Left ventricle myocardium inferior (tissue), 1 donor: ENCODE results near the gene INO80. TPM values are rescaled to one million over a fixed set of nuclear protein-coding genes. Genes with fewer than 3 reads are reported as not detected.

ENCODE experiments used
- DNase-seq: peaks from one replicate; pipeline ENCODE4 v3.0.0-alpha.2; 2020
- H3K27ac ChIP-seq: fragments of 200-600 bp; replicated peaks from 2 replicates; pipeline ENCODE4 v1.8.0; 2021
- H3K27me3 ChIP-seq: fragments of 200-600 bp; 2 replicates; pipeline ENCODE4 v1.8.0; 2021; ENCODE audit warnings: low read depth
- H3K36me3 ChIP-seq: fragments of 200-600 bp; 2 replicates; pipeline ENCODE4 v1.8.0; 2021
- H3K4me1 ChIP-seq: fragments of 200-600 bp; 2 replicates; pipeline ENCODE4 v1.8.0; 2021
- H3K4me3 ChIP-seq: fragments of 200-600 bp; 2 replicates; pipeline ENCODE4 v1.8.0; 2021; ENCODE audit warnings: mild to moderate bottlenecking, moderate library complexity
- H3K9me3 ChIP-seq: fragments of 200-600 bp; replicated peaks from 2 replicates; pipeline ENCODE4 v1.8.0; 2021
- intact Hi-C: fragments of 100-400 bp; cut with micrococcal nuclease; formaldehyde crosslinking; loops from one replicate; pipeline ENCODE4 v1.11.0; 2022
- total RNA-seq: library from RNA; stranded (reverse); fragmentation: NEBNext Ultra II Directional; extraction: Animal tissue kit (Norgen Biotek cat#: 25700); gene quantifications from one replicate; pipeline ENCODE4 v1.2.1, GENCODE V29; 2021
- TF ChIP-seq, protein P1 (sequence below): fragments of 200-600 bp; IDR thresholded peaks from 2 replicates; pipeline ENCODE4 v1.8.0; 2021; ENCODE audit warnings: antibody characterized with exemption, mild to moderate bottlenecking, borderline replicate concordance
- donor health status: DM: no; HTN: yes; CAD: no; lungs with severe emphysema.

Gene INO80
- total RNA-seq, 1 donor from 2014 or later = 8.6 TPM

DNA sequence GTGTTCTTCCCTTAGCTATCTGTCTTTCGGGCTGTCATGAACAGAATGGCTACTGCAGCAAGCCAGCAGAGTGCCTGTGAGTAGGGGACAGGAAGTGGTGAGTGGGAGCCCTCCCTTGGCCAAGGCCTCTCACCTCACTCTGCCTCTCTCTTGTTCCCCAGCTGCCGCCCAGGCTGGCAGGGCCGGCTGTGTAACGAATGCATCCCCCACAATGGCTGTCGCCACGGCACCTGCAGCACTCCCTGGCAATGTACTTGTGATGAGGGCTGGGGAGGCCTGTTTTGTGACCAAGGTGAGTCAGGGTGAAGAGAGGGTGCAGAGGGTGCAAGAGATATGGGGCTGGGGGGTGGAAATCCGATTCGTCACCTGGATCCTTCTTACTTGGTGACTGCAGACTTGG is 183.9 kb downstream of the INO80 start:
- Histone ChIP-seq H3K36me3 (peaks cover 40% of the 10 kb centered on the region), H3K9me3 (no peaks in the 10 kb centered on the region), H3K4me1 (peaks cover 100% of the 10 kb centered on the region), H3K27ac (peak overlapping the region; percentile 92), H3K27me3 (peaks cover 52% of the 10 kb centered on the region), H3K4me3 (peak overlapping the region; percentile 77)
- intact Hi-C loops = no loop called here
- TF ChIP-seq, protein P1, sequence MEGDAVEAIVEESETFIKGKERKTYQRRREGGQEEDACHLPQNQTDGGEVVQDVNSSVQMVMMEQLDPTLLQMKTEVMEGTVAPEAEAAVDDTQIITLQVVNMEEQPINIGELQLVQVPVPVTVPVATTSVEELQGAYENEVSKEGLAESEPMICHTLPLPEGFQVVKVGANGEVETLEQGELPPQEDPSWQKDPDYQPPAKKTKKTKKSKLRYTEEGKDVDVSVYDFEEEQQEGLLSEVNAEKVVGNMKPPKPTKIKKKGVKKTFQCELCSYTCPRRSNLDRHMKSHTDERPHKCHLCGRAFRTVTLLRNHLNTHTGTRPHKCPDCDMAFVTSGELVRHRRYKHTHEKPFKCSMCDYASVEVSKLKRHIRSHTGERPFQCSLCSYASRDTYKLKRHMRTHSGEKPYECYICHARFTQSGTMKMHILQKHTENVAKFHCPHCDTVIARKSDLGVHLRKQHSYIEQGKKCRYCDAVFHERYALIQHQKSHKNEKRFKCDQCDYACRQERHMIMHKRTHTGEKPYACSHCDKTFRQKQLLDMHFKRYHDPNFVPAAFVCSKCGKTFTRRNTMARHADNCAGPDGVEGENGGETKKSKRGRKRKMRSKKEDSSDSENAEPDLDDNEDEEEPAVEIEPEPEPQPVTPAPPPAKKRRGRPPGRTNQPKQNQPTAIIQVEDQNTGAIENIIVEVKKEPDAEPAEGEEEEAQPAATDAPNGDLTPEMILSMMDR = no peak
- DNase-seq = no peak

DNA sequence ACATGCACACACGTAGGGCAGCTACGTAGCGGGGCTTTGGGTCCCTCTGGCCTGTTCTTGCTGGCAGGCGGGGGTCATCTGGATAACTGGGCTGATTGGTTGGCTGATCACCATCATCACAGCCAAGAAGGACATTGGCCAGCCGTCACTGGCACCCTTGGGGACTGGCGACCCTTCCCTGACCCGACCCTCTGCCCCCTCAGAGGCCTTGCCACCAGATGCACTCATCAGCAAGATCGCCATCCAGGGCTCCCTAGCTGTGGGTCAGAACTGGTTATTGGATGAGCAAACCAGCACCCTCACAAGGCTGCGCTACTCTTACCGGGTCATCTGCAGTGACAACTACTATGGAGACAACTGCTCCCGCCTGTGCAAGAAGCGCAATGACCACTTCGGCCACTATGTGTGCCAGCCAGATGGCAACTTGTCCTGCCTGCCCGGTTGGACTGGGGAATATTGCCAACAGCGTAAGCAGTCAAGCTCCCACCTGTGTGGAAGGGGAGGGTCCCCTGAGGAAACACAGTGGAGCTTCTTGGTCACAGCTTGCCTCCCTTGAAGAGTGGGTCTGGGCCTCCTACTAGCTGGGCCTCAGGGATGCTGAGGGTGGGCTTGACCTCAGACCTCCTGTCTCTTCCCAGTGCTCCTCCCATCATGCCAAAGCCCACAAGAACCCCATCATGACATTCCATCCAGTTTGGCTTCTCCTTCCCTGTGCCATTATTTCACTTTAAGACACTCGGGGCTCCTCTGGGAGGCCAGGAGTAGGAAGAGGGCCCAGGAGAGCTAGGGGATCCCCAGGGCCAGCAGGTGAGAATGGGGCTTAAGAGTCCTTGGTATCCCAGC is 184.6 kb downstream of the INO80 start:
- intact Hi-C loops = no loop called here
- peaks cover 100% of the 10 kb centered on the region for H3K4me1 ChIP-seq
- no peaks in the 10 kb centered on the region for H3K9me3 ChIP-seq
- peaks cover 34% of the 10 kb centered on the region for H3K36me3 ChIP-seq
- H3K4me3 ChIP-seq = peak overlapping the region; percentile 77
- no peak for DNase-seq
- TF ChIP-seq, protein P1 = no peak
- H3K27ac ChIP-seq = peak overlapping the region; percentile 92
- H3K27me3 ChIP-seq = peaks cover 59% of the 10 kb centered on the region

DNA sequence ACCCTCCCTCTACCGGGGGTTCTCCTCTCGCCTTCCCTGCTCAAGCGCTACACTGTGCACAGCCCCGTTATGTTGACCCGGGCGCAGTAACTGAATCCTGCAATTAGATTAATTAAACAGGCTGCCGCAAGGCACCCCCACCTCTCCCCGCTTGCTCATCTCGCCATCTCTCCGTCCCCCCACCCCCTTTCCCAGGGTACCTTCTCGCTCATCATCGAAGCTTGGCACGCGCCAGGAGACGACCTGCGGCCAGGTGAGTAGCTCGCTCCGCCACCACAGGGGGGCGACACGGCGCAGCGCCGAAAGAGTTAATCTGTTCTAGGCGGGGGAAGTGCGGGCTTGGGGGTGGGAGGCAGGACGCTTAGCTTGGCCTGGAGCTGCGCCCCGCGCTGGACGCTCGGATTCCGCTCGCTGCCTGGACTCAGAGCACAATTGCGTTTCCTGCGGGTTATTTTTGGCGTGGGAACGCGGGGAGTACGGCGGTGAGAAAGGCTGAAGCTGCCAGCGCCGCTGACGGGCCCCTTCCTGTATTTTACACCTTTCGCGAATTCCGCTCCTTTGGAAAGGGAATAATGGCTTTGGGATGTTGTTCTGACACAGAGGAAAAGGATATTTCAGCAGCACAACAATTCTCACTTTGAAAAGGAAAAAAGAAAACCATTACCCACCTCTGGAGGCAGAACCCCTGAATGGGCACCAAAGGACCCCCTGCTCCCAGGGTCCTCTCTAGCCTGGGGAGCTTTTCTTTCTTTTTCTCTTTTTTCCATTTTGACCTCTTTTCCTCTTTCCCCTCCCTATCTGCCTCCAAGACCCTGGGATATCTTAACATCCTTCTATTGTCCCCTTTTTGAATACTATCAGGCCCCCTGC is 185.4 kb downstream of the INO80 start:
- TF ChIP-seq, protein P1 = peak; percentile 63
- intact Hi-C loops = no loop called here
- Histone ChIP-seq H3K9me3 (no peaks in the 10 kb centered on the region), H3K27ac (peak overlapping the region; percentile 92), H3K4me3 (peak overlapping the region; percentile 77), H3K36me3 (peaks cover 32% of the 10 kb centered on the region), H3K27me3 (peaks cover 67% of the 10 kb centered on the region), H3K4me1 (peaks cover 100% of the 10 kb centered on the region)
- peak; percentile 70 for DNase-seq

DNA sequence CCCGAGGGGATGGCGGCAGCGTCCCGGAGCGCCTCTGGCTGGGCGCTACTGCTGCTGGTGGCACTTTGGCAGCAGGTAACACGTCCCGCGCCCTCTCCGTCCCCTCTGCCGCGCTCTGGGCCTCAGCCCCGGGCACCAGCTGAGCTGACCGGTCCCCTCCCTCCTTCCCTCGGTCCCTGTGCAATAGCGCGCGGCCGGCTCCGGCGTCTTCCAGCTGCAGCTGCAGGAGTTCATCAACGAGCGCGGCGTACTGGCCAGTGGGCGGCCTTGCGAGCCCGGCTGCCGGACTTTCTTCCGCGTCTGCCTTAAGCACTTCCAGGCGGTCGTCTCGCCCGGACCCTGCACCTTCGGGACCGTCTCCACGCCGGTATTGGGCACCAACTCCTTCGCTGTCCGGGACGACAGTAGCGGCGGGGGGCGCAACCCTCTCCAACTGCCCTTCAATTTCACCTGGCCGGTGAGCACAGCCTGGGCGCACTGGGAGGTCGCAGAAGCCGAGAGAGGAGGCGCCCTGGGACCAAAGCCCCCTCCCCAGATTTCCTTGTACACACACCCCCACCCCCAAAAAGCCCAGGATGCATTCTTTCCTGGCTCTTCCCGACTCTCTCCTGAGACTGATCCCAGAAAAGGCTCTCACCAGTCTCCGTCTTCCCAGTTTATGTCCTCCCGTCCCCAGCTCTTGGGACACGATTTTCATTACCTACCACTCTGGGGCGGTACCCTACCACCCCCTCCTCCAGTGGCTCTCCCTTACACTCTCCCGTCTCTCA is 186.2 kb downstream of the INO80 start:
- Histone ChIP-seq H3K4me3 (peak overlapping the region; percentile 77), H3K27ac (peak overlapping the region; percentile 92), H3K4me1 (peaks cover 94% of the 10 kb centered on the region), H3K36me3 (peaks cover 24% of the 10 kb centered on the region), H3K9me3 (no peaks in the 10 kb centered on the region), H3K27me3 (peaks cover 72% of the 10 kb centered on the region)
- DNase-seq = peak; percentile 57
- intact Hi-C loops = no loop called here
- TF ChIP-seq, protein P1 = no peak

Other genes starting within 250 kb of the INO80 start
- not detected for gene RHOV, start 242.0 kb downstream of the INO80 start, total RNA-seq
- 21.3 TPM for gene VPS18, start 221.8 kb downstream of the INO80 start, total RNA-seq
- 11.1 TPM for gene DLL4, start 186.9 kb downstream of the INO80 start, total RNA-seq
- 1.3 TPM for gene CHAC1, start 162.8 kb downstream of the INO80 start, total RNA-seq
- gene EXD1, start 114.5 kb upstream of the INO80 start, total RNA-seq = not detected
- 124 TPM for gene CHP1, start 115.0 kb upstream of the INO80 start, total RNA-seq
- gene OIP5, start 216.3 kb upstream of the INO80 start, total RNA-seq = 0.19 TPM
- 2.6 TPM for gene NUSAP1, start 216.6 kb upstream of the INO80 start, total RNA-seq